IPS DF 19.7 (cell line): Measurements from ENCODE around the gene KDM2B.
"Not testable (repeated sequence)": the region's sequence is repeated elsewhere in the genome, so short reads cannot be mapped to it uniquely, and the experiment has no call there.

Source experiments
- DNase-seq: peaks from one replicate; pipeline ENCODE4 v3.0.0-alpha.2; 2013; ENCODE audit warnings: low read depth, low spot score

The KDM2B gene

GRCh38 chr12:121384891-121385290 lies 195.9 kb downstream of the KDM2B start:
- DNase-seq = not testable (repeated sequence)

GRCh38 chr12:121383601-121384021 lies 197.2 kb downstream of the KDM2B start:
- no peak for DNase-seq

- DNase-seq = no peak
Measured at GRCh38 chr12:121379945-121380344, 200.9 kb downstream of the KDM2B start.
